AG04449 (cell line): ENCODE data around the gene WDR70.

Source experiments
- CTCF ChIA-PET: fragments of 350-600 bp; formaldehyde crosslinking; extraction: SDS; loops from one replicate; lab custom pipeline; 2021; ENCODE audit warnings: antibody characterized with exemption; lab: Yijun Ruan, JAX
- POLR2A ChIA-PET: fragments of 400-600, 350-600 bp; formaldehyde crosslinking; extraction: SDS; loops from one replicate; lab custom pipeline; 2020; ENCODE audit warnings: antibody characterized with exemption, inconsistent platforms; lab: Yijun Ruan, JAX
- DNase-seq: peaks from one replicate; pipeline ENCODE4 v3.0.0-alpha.2; 2010; ENCODE audit warnings: low read depth, low spot score
- H3K4me3 ChIP-seq: 2 replicates; pipeline ENCODE4 v1.5.1; 2011; ENCODE audit warnings: low read depth, mild to moderate bottlenecking, control low read depth, low read length
- CTCF ChIP-seq: IDR thresholded peaks from one replicate; pipeline ENCODE4 v1.5.1; 2011; ENCODE audit warnings: mild to moderate bottlenecking, moderate library complexity, low read length, control low read depth, inconsistent platforms; ENCODE audit not compliant: insufficient read depth; ENCODE audit errors: missing control alignments

Gene WDR70

GRCh38 chr5:37554938-37555337 is 175.8 kb downstream of the WDR70 start:
- ChIA-PET CTCF (interaction anchor here (1.1 kb wide), 1 partner anchor 10 kb away, joined by 3 read pairs; no protein-coding TSS in a partner anchor), POLR2A (no interaction called here)
- H3K4me3 ChIP-seq: no peak overlapping the region
- no peak for TF ChIP-seq CTCF
- no peak for DNase-seq

GRCh38 chr5:37557734-37558293 is 178.7 kb downstream of the WDR70 start:
- no peak overlapping the region for H3K4me3 ChIP-seq
- TF ChIP-seq CTCF: no peak
- no peak for DNase-seq
- ChIA-PET POLR2A (no interaction called here), CTCF (no interaction called here)

- no peak for TF ChIP-seq CTCF
- no peak for DNase-seq
- no peak overlapping the region for H3K4me3 ChIP-seq
- CTCF ChIA-PET: interaction anchor here (0.8 to 1.5 kb wide), 2 partner anchors 10 to 152 kb away, joined by 3 read pairs; no protein-coding TSS in a partner anchor
- POLR2A ChIA-PET: no interaction called here
These were observed 186.0 kb downstream of the WDR70 start for GRCh38 chr5:37565062-37565670.

GRCh38 chr5:37567566-37567965 is 188.4 kb downstream of the WDR70 start:
- CTCF ChIA-PET: interaction anchor here (1.2 kb wide), 1 partner anchor 23 kb away, joined by 3 read pairs; no protein-coding TSS in a partner anchor
- POLR2A ChIA-PET: no interaction called here
- H3K4me3 ChIP-seq: no peak overlapping the region
- no peak for DNase-seq
- TF ChIP-seq CTCF: no peak

- H3K4me3 ChIP-seq: no peak overlapping the region
- DNase-seq: no peak
- CTCF ChIA-PET: interaction anchor here (1.2 kb wide), 1 partner anchor 24 kb away, joined by 3 read pairs; no protein-coding TSS in a partner anchor
- no peak for TF ChIP-seq CTCF
- POLR2A ChIA-PET: no interaction called here
These were observed 189.1 kb downstream of the WDR70 start for GRCh38 chr5:37568018-37568753.

GRCh38 chr5:37568893-37569292 is 189.8 kb downstream of the WDR70 start:
- CTCF ChIA-PET: no interaction called here
- TF ChIP-seq CTCF: no peak
- DNase-seq: no peak
- H3K4me3 ChIP-seq: no peak overlapping the region
- POLR2A ChIA-PET: no interaction called here
